HepG2 (cell line): ENCODE measurements around the gene PKIB. TPM values are rescaled to one million over a fixed set of nuclear protein-coding genes. Genes with fewer than 3 reads are reported as not detected.

ENCODE experiments used
- ATAC-seq: fragments of 200-7000 bp; cut with Tn5 transposase; 3 replicates; pipeline ENCODE4 v1.9.1; 2020; ENCODE audit warnings: mild to moderate bottlenecking, moderate library complexity
- BruUV-seq: library from RNA; stranded (reverse); fragments of 400-500 nt; replicated peaks from 2 replicates; lab custom pipeline; 2021; lab: Mats Ljungman, UMichigan
- CTCF ChIA-PET: fragments of 300-600 bp; formaldehyde crosslinking; extraction: SDS; loops from one replicate; lab custom pipeline; 2021; ENCODE audit warnings: low total read pairs, inconsistent platforms, low intra/inter-chr PET ratio; lab: Yijun Ruan, JAX
- POLR2A ChIA-PET: fragments of 350-600 bp; sonication (Branson Sonifier 250); formaldehyde crosslinking; loops from one replicate; lab custom pipeline; 2020; ENCODE audit warnings: antibody characterized with exemption, inconsistent platforms; lab: Yijun Ruan, JAX
- DNase-seq: peaks from one replicate; pipeline ENCODE4 v3.0.0-alpha.2; 2015; ENCODE audit warnings: low spot score
- FAIRE-seq: peaks from 3 replicates; lab custom pipeline; 2011; peaks lifted over from hg19 to GRCh38; lab: Jason Lieb, UNC
- H2AFZ ChIP-seq: one replicate; pipeline ENCODE4 v1.6.1; 2011; ENCODE audit warnings: low read length, inconsistent platforms
- H3K27ac ChIP-seq: fragments of 300-600 bp; 3 replicates; pipeline ENCODE4 v1.8.0; 2011; ENCODE audit warnings: mixed run types, mild to moderate bottlenecking, mixed read lengths, low read length, inconsistent platforms; ENCODE audit not compliant: insufficient read depth; ENCODE audit errors: extremely low read length
- H3K27me3 ChIP-seq, 2 experiments: fragments of 200-600 bp in 1 of 2; 2 replicates in 1 of 2; 3 replicates in 1 of 2; pipeline versions ENCODE4 v1.6.0 to v1.8.0; 2011; ENCODE audit warnings: low read length in 2 of 2, mild to moderate bottlenecking in 2 of 2, moderate library complexity in 2 of 2, inconsistent platforms in 1 of 2; ENCODE audit not compliant: insufficient read depth in 2 of 2, control insufficient read depth in 1 of 2
- H3K36me3 ChIP-seq, 2 experiments: fragments of 200-600 bp in 1 of 2; replicated peaks in 1 of 2; 2 replicates in 1 of 2; 3 replicates in 1 of 2; pipeline versions ENCODE4 v1.5.1 to v1.8.0; 2011; ENCODE audit warnings: low read length in 2 of 2, inconsistent platforms in 1 of 2; ENCODE audit not compliant: insufficient read depth in 2 of 2, control insufficient read depth in 1 of 2
- H3K4me1 ChIP-seq: 2 replicates; pipeline ENCODE4 v1.5.1; 2012; ENCODE audit warnings: low read length, inconsistent platforms; ENCODE audit not compliant: insufficient read depth
- H3K4me2 ChIP-seq: 2 replicates; pipeline ENCODE4 v1.6.0; 2011; ENCODE audit warnings: low read depth, low read length, inconsistent platforms
- H3K4me3 ChIP-seq, 3 experiments: fragments of 200-600 bp in 1 of 3; sonication (generic), shearing (Covaris generic) in 1 of 3; replicated peaks in 1 of 3; 2 replicates each; pipeline ENCODE4 v1.5.1; 2011 to 2016; ENCODE audit warnings: low read length in 3 of 3, inconsistent platforms in 2 of 3, low read depth in 2 of 3, mild to moderate bottlenecking in 2 of 3, control low read depth in 1 of 3, mixed read lengths in 1 of 3; ENCODE audit not compliant: insufficient read depth in 1 of 3
- H3K79me2 ChIP-seq: one replicate; pipeline ENCODE4 v1.6.1; 2011; ENCODE audit warnings: low read length, inconsistent platforms; ENCODE audit not compliant: insufficient read depth
- H3K9ac ChIP-seq: 2 replicates; pipeline ENCODE4 v1.6.0; 2011; ENCODE audit warnings: mild to moderate bottlenecking, low read depth, low read length, inconsistent platforms; ENCODE audit not compliant: insufficient read depth
- H3K9me3 ChIP-seq: 2 replicates; pipeline ENCODE4 v1.5.1; 2012; ENCODE audit warnings: mild to moderate bottlenecking, low read length
- H4K20me1 ChIP-seq: 2 replicates; pipeline ENCODE4 v1.6.0; 2011; ENCODE audit warnings: inconsistent platforms, mild to moderate bottlenecking, low read length, moderate library complexity; ENCODE audit not compliant: insufficient read depth
- ARNT ChIP-seq: fragments of 450-650 bp; IDR thresholded peaks from 2 replicates; pipeline ENCODE4 v1.6.1; 2017
- HNF4A ChIP-seq: sonication (generic); formaldehyde crosslinking; IDR thresholded peaks from 2 replicates; pipeline ENCODE4 v1.4.0; 2020; ENCODE audit warnings: missing genetic modification reagents
- KLF15 ChIP-seq: sonication (generic); formaldehyde crosslinking; IDR thresholded peaks from 2 replicates; pipeline ENCODE4 v1.8.1; 2023; ENCODE audit warnings: borderline replicate concordance, mild to moderate bottlenecking, inconsistent platforms, missing genetic modification reagents, mixed read lengths
- MATR3 ChIP-seq: sonication (generic); formaldehyde crosslinking; IDR thresholded peaks from 2 replicates; pipeline ENCODE4 v1.4.0; 2020; ENCODE audit warnings: missing genetic modification reagents
- PRMT3 ChIP-seq: sonication (generic); formaldehyde crosslinking; IDR thresholded peaks from 2 replicates; pipeline ENCODE4 v1.8.1; 2022; ENCODE audit warnings: low read depth, mild to moderate bottlenecking, moderate library complexity, missing genetic modification reagents, borderline replicate concordance
- SNRNP70 ChIP-seq: fragments of 200-400 bp; formaldehyde crosslinking; IDR thresholded peaks from 2 replicates; pipeline ENCODE4 v1.6.1; 2017; ENCODE audit warnings: mild to moderate bottlenecking, low read depth, low read length, moderate library complexity
- STAG1 ChIP-seq: sonication (generic); formaldehyde crosslinking; IDR thresholded peaks from 2 replicates; pipeline ENCODE4 v1.4.0; 2020; ENCODE audit warnings: missing genetic modification reagents
- TRIM24 ChIP-seq: sonication (generic); formaldehyde crosslinking; IDR thresholded peaks from 2 replicates; pipeline ENCODE4 v1.8.0; 2022; ENCODE audit warnings: mild to moderate bottlenecking, missing genetic modification reagents
- ZBTB7A ChIP-seq: sonication (generic); formaldehyde crosslinking; IDR thresholded peaks from 2 replicates; pipeline ENCODE4 v1.8.0; 2022; ENCODE audit warnings: mild to moderate bottlenecking, missing genetic modification reagents
- ZBTB7B ChIP-seq: sonication (generic); formaldehyde crosslinking; IDR thresholded peaks from 2 replicates; pipeline ENCODE4 v1.4.0; 2020; ENCODE audit warnings: missing genetic modification reagents
- ZNF20 ChIP-seq: sonication (generic); formaldehyde crosslinking; IDR thresholded peaks from 2 replicates; pipeline ENCODE4 v1.4.0; 2020; ENCODE audit warnings: mild to moderate bottlenecking, moderate library complexity, missing genetic modification reagents
- ZNF335 ChIP-seq: sonication (generic); formaldehyde crosslinking; IDR thresholded peaks from 2 replicates; pipeline ENCODE4 v1.4.0; 2020; ENCODE audit warnings: missing genetic modification reagents
- WGBS: methylation state at CpG from one replicate; pipeline ENCODE4 v1.1.6; 2017; ENCODE audit warnings: low lambda C conversion rate; 5-methylcytosine and 5-hydroxymethylcytosine counted together
- in situ Hi-C: cut with HindIII; loops from 2 replicates; pipeline ENCODE4 v1.10.0; 2017; ENCODE audit warnings: low pct_unique_long_range_greater_than_20kb; ENCODE audit not compliant: extremely low pct_ligation_motif_present
- intact Hi-C: fragments of 100-400 bp; cut with micrococcal nuclease; formaldehyde crosslinking; loops from one replicate; pipeline ENCODE4 v1.10.0; 2022; ENCODE audit not compliant: unreplicated experiment
- polyA plus RNA-seq, 8 experiments: library from polyadenylated mRNA; depleted of rRNA in 3 of 8; stranded (reverse) in 7 of 8; unstranded in 1 of 8; fragments of >200 nt; fragmentation: Illumina TruSeq in 4 of 8; extraction: Trizol in 4 of 8; gene quantifications; 2 replicates each; pipeline versions ENCODE4 v1.2.1 to v1.2.3, GENCODE V29; 2011 to 2016; ENCODE audit warnings: low read depth in 4 of 8, missing spikeins in 1 of 8, mixed read lengths in 1 of 8; ENCODE audit not compliant: insufficient read depth in 1 of 8
- total RNA-seq, 5 experiments: library from RNA; depleted of rRNA; stranded (reverse); fragments of >200 nt; fragmentation: Illumina TruSeq; extraction: Trizol; gene quantifications; 2 replicates each; pipeline ENCODE4 v1.2.3, GENCODE V29; 2016; ENCODE audit warnings: low read depth in 1 of 5
- TF ChIP-seq, protein P1 (sequence below): sonication (generic); formaldehyde crosslinking; IDR thresholded peaks from 2 replicates; pipeline ENCODE4 v1.4.0; 2020; ENCODE audit warnings: missing genetic modification reagents, borderline replicate concordance
- TF ChIP-seq, protein P2 (sequence below): sonication (generic); formaldehyde crosslinking; IDR thresholded peaks from 2 replicates; pipeline ENCODE4 v1.4.0; 2020; ENCODE audit warnings: missing genetic modification reagents, borderline replicate concordance
- TF ChIP-seq, protein P3 (sequence below): sonication (generic); formaldehyde crosslinking; IDR thresholded peaks from 2 replicates; pipeline ENCODE4 v1.5.0; 2020; ENCODE audit warnings: mild to moderate bottlenecking, missing genetic modification reagents, moderate library complexity

PKIB gene
- total and polyA plus RNA-seq, 2 of the 13 experiments (the other 11 are each of a cell fraction or from before 2014, with no cell fraction given), result 1.4 to 1.5 TPM

DNA sequence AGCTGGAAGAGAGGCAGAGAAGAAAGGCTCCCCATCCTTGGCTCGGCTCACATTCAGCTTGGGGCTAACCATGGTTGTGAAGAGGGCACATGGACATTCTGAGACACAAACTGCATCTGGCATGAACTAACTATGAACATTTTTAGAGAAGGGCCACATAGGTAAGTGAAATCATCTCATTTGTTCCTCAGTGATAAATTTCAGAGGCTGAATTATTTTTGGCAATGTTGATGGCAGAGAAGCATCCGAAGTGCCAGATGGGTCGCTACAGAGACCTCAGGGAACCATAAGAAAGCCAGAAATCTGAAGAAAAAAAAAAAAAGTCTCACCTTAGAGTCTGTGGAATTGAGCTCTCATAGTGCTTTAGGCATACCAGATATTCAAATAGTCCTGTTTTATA lies 120.1 kb downstream of the PKIB start:
- H3K4me2 ChIP-seq, result no peak overlapping the region
- ChIA-PET POLR2A (no interaction called here), CTCF (interaction anchor here (1.1 to 4.9 kb wide), 4 partner anchors 41 to 587 kb away, joined by 3 to 119 read pairs (median 3); no protein-coding TSS in a partner anchor)
- no peak overlapping the region for H3K9ac ChIP-seq
- no peaks in the 10 kb centered on the region for H3K4me1 ChIP-seq
- TF ChIP-seq KLF15 (no peak), PRMT3 (CRISPR knock-in tag) (no peak), ZBTB7B (no peak), MATR3 (CRISPR knock-in tag) (no peak), ZNF335 (CRISPR knock-in tag) (no peak), ZNF20 (CRISPR knock-in tag) (no peak), ARNT (no peak), ZBTB7A (CRISPR knock-in tag) (no peak), STAG1 (CRISPR knock-in tag) (no peak), SNRNP70 (no peak), HNF4A (CRISPR knock-in tag) (no peak), TRIM24 (CRISPR knock-in tag) (no peak)
- TF ChIP-seq, protein P1, sequence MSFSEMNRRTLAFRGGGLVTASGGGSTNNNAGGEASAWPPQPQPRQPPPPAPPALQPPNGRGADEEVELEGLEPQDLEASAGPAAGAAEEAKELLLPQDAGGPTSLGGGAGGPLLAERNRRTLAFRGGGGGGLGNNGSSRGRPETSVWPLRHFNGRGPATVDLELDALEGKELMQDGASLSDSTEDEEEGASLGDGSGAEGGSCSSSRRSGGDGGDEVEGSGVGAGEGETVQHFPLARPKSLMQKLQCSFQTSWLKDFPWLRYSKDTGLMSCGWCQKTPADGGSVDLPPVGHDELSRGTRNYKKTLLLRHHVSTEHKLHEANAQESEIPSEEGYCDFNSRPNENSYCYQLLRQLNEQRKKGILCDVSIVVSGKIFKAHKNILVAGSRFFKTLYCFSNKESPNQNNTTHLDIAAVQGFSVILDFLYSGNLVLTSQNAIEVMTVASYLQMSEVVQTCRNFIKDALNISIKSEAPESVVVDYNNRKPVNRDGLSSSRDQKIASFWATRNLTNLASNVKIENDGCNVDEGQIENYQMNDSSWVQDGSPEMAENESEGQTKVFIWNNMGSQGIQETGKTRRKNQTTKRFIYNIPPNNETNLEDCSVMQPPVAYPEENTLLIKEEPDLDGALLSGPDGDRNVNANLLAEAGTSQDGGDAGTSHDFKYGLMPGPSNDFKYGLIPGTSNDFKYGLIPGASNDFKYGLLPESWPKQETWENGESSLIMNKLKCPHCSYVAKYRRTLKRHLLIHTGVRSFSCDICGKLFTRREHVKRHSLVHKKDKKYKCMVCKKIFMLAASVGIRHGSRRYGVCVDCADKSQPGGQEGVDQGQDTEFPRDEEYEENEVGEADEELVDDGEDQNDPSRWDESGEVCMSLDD (CRISPR knock-in tag), result no peak
- TF ChIP-seq, protein P2, sequence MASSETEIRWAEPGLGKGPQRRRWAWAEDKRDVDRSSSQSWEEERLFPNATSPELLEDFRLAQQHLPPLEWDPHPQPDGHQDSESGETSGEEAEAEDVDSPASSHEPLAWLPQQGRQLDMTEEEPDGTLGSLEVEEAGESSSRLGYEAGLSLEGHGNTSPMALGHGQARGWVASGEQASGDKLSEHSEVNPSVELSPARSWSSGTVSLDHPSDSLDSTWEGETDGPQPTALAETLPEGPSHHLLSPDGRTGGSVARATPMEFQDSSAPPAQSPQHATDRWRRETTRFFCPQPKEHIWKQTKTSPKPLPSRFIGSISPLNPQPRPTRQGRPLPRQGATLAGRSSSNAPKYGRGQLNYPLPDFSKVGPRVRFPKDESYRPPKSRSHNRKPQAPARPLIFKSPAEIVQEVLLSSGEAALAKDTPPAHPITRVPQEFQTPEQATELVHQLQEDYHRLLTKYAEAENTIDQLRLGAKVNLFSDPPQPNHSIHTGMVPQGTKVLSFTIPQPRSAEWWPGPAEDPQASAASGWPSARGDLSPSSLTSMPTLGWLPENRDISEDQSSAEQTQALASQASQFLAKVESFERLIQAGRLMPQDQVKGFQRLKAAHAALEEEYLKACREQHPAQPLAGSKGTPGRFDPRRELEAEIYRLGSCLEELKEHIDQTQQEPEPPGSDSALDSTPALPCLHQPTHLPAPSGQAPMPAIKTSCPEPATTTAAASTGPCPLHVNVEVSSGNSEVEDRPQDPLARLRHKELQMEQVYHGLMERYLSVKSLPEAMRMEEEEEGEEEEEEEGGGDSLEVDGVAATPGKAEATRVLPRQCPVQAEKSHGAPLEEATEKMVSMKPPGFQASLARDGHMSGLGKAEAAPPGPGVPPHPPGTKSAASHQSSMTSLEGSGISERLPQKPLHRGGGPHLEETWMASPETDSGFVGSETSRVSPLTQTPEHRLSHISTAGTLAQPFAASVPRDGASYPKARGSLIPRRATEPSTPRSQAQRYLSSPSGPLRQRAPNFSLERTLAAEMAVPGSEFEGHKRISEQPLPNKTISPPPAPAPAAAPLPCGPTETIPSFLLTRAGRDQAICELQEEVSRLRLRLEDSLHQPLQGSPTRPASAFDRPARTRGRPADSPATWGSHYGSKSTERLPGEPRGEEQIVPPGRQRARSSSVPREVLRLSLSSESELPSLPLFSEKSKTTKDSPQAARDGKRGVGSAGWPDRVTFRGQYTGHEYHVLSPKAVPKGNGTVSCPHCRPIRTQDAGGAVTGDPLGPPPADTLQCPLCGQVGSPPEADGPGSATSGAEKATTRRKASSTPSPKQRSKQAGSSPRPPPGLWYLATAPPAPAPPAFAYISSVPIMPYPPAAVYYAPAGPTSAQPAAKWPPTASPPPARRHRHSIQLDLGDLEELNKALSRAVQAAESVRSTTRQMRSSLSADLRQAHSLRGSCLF (CRISPR knock-in tag), result no peak
- TF ChIP-seq, protein P3, sequence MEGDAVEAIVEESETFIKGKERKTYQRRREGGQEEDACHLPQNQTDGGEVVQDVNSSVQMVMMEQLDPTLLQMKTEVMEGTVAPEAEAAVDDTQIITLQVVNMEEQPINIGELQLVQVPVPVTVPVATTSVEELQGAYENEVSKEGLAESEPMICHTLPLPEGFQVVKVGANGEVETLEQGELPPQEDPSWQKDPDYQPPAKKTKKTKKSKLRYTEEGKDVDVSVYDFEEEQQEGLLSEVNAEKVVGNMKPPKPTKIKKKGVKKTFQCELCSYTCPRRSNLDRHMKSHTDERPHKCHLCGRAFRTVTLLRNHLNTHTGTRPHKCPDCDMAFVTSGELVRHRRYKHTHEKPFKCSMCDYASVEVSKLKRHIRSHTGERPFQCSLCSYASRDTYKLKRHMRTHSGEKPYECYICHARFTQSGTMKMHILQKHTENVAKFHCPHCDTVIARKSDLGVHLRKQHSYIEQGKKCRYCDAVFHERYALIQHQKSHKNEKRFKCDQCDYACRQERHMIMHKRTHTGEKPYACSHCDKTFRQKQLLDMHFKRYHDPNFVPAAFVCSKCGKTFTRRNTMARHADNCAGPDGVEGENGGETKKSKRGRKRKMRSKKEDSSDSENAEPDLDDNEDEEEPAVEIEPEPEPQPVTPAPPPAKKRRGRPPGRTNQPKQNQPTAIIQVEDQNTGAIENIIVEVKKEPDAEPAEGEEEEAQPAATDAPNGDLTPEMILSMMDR, result no peak
- no peak for DNase-seq
- no peak for FAIRE-seq
- no peaks in the 10 kb centered on the region for H4K20me1 ChIP-seq
- peaks cover 0 to 11% of the 10 kb centered on the region in 2 experiments; a peak in 3 of 5 replicates for H3K27me3 ChIP-seq
- BruUV-seq, result no TSS peak
- ATAC-seq, result no peak
- no peaks in the 10 kb centered on the region for H3K79me2 ChIP-seq
- H3K9me3 ChIP-seq, result no peaks in the 10 kb centered on the region
- in situ Hi-C loops, result loop anchor here (25.0 kb wide), 1 partner anchor 582 kb away; no protein-coding TSS in a partner anchor
- H3K27ac ChIP-seq, result no peak overlapping the region
- H3K4me3 ChIP-seq, result no peak overlapping the region
- H2AFZ ChIP-seq, result no peak overlapping the region
- intact Hi-C loops, result loop anchor here (1.0 to 5.0 kb wide), 3 partner anchors 109 to 652 kb away; no protein-coding TSS in a partner anchor
- 42% methylated on average over 3 of the region's 3 CpGs for WGBS
- no peaks in the 10 kb centered on the region for H3K36me3 ChIP-seq
